HepG2 (cell line): Measurements from ENCODE around the gene CSNK1D. TPM values are rescaled to one million over a fixed set of nuclear protein-coding genes. Genes with fewer than 3 reads are reported as not detected.
A peak's percentile ranks its signal among the peaks of the same experiment; 100 is the strongest.

ENCODE experiments used
- ATRX ChIP-seq: sonication (generic); formaldehyde crosslinking; IDR thresholded peaks from 2 replicates; pipeline ENCODE4 v1.4.0; 2020; ENCODE audit warnings: missing genetic modification reagents, borderline replicate concordance
- CTCF ChIP-seq: sonication (generic); formaldehyde crosslinking; IDR thresholded peaks from 2 replicates; pipeline ENCODE4 v1.5.0; 2020; ENCODE audit warnings: mild to moderate bottlenecking, missing genetic modification reagents, moderate library complexity
- HCFC1 ChIP-seq: fragments of 150-350 bp; IDR thresholded peaks from 2 replicates; pipeline ENCODE4 v1.6.1; 2014; ENCODE audit warnings: low read depth, low read length
- JUNB ChIP-seq: sonication (generic); formaldehyde crosslinking; IDR thresholded peaks from 2 replicates; pipeline ENCODE4 v1.8.0; 2022; ENCODE audit warnings: missing genetic modification reagents, mild to moderate bottlenecking, borderline replicate concordance
- KDM3A ChIP-seq: IDR thresholded peaks from 2 replicates; pipeline ENCODE4 v1.6.1; 2018; ENCODE audit warnings: low read depth, missing compliant biosample characterization
- MAFK ChIP-seq, 2 experiments: IDR thresholded peaks in 1 of 2; conservative IDR thresholded peaks in 1 of 2; 2 replicates each; pipeline ENCODE4 v1.6.1; 2011; ENCODE audit warnings: improper control_type of control experiment in 2 of 2, low read length in 2 of 2
- NFKBIZ ChIP-seq: IDR thresholded peaks from 2 replicates; pipeline ENCODE4 v1.6.1; 2018; ENCODE audit warnings: missing genetic modification reagents, missing compliant biosample characterization
- SATB2 ChIP-seq: sonication (generic); formaldehyde crosslinking; IDR thresholded peaks from 2 replicates; pipeline ENCODE4 v1.5.0; 2020; ENCODE audit warnings: missing genetic modification reagents
- SMARCE1 ChIP-seq: fragments of 450-650 bp; IDR thresholded peaks from 2 replicates; pipeline ENCODE4 v1.6.1; 2017; ENCODE audit warnings: borderline replicate concordance
- TBL1XR1 ChIP-seq: fragments of 150-350 bp; IDR thresholded peaks from 2 replicates; pipeline ENCODE4 v1.6.1; 2014; ENCODE audit warnings: borderline replicate concordance, low read length; ENCODE audit not compliant: partially characterized antibody
- TEAD3 ChIP-seq: optimal IDR thresholded peaks from 2 replicates; pipeline ENCODE3; 2016; ENCODE audit warnings: borderline replicate concordance
- ZBTB7A ChIP-seq: sonication (generic); formaldehyde crosslinking; IDR thresholded peaks from 2 replicates; pipeline ENCODE4 v1.8.0; 2022; ENCODE audit warnings: mild to moderate bottlenecking, missing genetic modification reagents
- ZNF142 ChIP-seq: sonication (generic); formaldehyde crosslinking; IDR thresholded peaks from 2 replicates; pipeline ENCODE4 v1.4.0; 2020; ENCODE audit warnings: missing genetic modification reagents
- ZNF160 ChIP-seq: sonication (generic); formaldehyde crosslinking; IDR thresholded peaks from 2 replicates; pipeline ENCODE4 v1.8.0; 2022; ENCODE audit warnings: mild to moderate bottlenecking, inconsistent platforms, missing genetic modification reagents
- ZNF20 ChIP-seq: sonication (generic); formaldehyde crosslinking; IDR thresholded peaks from 2 replicates; pipeline ENCODE4 v1.4.0; 2020; ENCODE audit warnings: mild to moderate bottlenecking, moderate library complexity, missing genetic modification reagents
- ZNF770 ChIP-seq: sonication (generic); formaldehyde crosslinking; IDR thresholded peaks from 2 replicates; pipeline ENCODE4 v1.5.0; 2020; ENCODE audit warnings: mild to moderate bottlenecking, missing genetic modification reagents
- ZNF773 ChIP-seq: sonication (generic); formaldehyde crosslinking; IDR thresholded peaks from 2 replicates; pipeline ENCODE4 v1.4.0; 2020; ENCODE audit warnings: missing genetic modification reagents, borderline replicate concordance
- ZNF841 ChIP-seq: sonication (generic); formaldehyde crosslinking; IDR thresholded peaks from 2 replicates; pipeline ENCODE4 v1.8.1; 2023; ENCODE audit warnings: missing genetic modification reagents, borderline replicate concordance
- polyA plus RNA-seq, 8 experiments: library from polyadenylated mRNA; depleted of rRNA in 3 of 8; stranded (reverse) in 7 of 8; unstranded in 1 of 8; fragments of >200 nt; fragmentation: Illumina TruSeq in 4 of 8; extraction: Trizol in 4 of 8; gene quantifications; 2 replicates each; pipeline versions ENCODE4 v1.2.1 to v1.2.3, GENCODE V29; 2011 to 2016; ENCODE audit warnings: low read depth in 4 of 8, missing spikeins in 1 of 8, mixed read lengths in 1 of 8; ENCODE audit not compliant: insufficient read depth in 1 of 8
- total RNA-seq, 5 experiments: library from RNA; depleted of rRNA; stranded (reverse); fragments of >200 nt; fragmentation: Illumina TruSeq; extraction: Trizol; gene quantifications; 2 replicates each; pipeline ENCODE4 v1.2.3, GENCODE V29; 2016; ENCODE audit warnings: low read depth in 1 of 5

The CSNK1D gene
- total and polyA plus RNA-seq, 2 of the 13 experiments (the other 11 are each of a cell fraction or from before 2014, with no cell fraction given): 31.5 to 128 TPM

- TF ChIP-seq MAFK (conservative IDR thresholded peaks at IDR 0.05 in 1 of 2, IDR thresholded peaks at IDR 0.05 in 1 of 2; ENCODE audit: low read length in 2 of 2) (no peak), ZBTB7A (CRISPR knock-in tag) (peak; percentile 86), ZNF20 (CRISPR knock-in tag) (peak; percentile 71), CTCF (no peak; the same call in none of the 2 replicates), TBL1XR1 (no peak), ZNF770 (CRISPR knock-in tag) (peak; percentile 72), ZNF841 (CRISPR knock-in tag) (no peak), SATB2 (CRISPR knock-in tag) (no peak), ZNF160 (no peak), TEAD3 (CRISPR knock-in tag) (peak; percentile 47), HCFC1 (no peak), NFKBIZ (no peak), ZNF142 (CRISPR knock-in tag) (no peak; the same call in 1 of the 2 replicates), SMARCE1 (no peak), KDM3A (peak; percentile 90; the same call in 1 of the 2 replicates), JUNB (no peak), ZNF773 (CRISPR knock-in tag) (no peak; the same call in 1 of the 2 replicates), ATRX (CRISPR knock-in tag) (no peak)
Observed at GRCh38 chr17:82273327-82274133, at the start of gene CSNK1D (continued).
